Stimulated activated CD8-positive, alpha-beta memory T cell treated with anti-CD3 and anti-CD28 coated beads, Interleukin-7, amount 100 ng/mL, for 1 hour (primary cell): ENCODE measurements around the gene TMEM150C.
"Not testable (repeated sequence)": the region's sequence is repeated elsewhere in the genome, so short reads cannot be mapped to it uniquely, and the experiment has no call there.

Source experiments
- DNase-seq, 2 donors: peaks; one replicate each; pipeline ENCODE4 v3.0.0-alpha.2; 2020; ENCODE audit warnings: low read depth in 2 of 2

The TMEM150C gene

GRCh38 chr4:82515705-82516104 is 46.1 kb downstream of the TMEM150C start:
- no peak for DNase-seq

GRCh38 chr4:82513382-82513781 is 48.4 kb downstream of the TMEM150C start:
- DNase-seq, result no peak

- DNase-seq, result no peak
Observed at GRCh38 chr4:82510216-82510615, 51.6 kb downstream of the TMEM150C start.

DNA sequence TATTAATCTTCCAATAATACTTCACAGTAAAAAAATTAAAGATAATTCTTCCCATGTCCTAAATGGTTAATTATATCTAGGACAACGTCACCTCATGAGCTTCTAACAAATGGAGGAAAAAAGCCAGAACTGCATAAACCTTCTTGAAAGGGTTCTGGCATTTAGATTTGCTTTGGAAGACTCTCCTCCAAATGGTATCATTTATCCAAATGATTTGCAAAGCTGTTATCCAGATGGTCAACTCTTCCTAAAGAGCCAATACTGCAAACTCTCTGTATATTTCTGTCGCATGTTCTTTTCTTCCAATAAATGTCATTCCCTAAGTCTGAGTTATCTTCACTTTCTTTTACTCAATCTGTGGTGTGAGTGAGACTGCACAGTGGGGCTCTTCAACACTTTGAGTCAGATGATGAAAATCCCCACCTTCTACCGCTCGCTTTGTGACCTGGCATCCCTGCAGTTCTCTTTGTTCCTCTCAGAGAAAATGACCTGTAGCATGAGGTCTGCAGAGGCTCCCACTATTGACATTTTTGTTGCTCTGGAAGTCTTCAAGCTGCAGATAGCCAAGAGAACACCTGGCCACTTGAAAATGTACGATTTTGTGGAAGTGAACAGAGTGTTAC is 52.9 kb downstream of the TMEM150C start:
- DNase-seq, result no peak

DNA sequence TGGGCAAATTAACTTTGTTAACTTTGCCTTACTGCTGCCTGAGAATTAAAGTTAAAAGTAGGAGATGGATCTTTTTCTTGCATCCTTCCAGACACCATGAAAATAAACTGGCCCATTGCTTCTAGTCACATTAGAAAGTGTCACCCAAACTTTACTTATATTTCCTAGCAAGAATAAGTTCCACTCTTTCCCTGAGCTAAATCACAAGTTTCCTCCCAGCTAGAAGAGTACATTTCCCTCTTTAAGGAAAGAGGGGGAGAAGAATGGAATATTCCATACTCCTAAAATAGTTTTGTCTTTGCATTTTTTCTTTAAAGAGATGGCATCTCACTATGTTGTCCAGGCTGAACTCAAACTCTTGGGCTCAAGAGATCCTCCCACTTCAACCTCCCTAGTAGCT is 53.8 kb downstream of the TMEM150C start:
- no peak for DNase-seq

DNA sequence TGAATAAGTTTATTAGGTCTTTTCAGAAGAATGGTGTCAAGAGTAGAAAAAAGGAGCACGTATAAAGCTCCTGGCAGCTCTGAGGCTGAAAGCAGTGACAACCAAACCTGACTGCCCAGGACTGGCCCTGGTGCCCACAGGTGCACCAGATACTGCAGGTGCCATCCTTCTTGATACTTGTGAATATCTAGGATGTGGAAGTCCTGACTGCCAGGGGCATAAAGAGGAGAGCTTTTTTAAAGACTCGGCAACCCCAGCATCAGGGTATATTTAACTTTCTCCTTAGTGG is 60.7 kb downstream of the TMEM150C start:
- no peak for DNase-seq

GRCh38 chr4:82500435-82501153 is 61.2 kb downstream of the TMEM150C start:
- DNase-seq, result no peak

DNA sequence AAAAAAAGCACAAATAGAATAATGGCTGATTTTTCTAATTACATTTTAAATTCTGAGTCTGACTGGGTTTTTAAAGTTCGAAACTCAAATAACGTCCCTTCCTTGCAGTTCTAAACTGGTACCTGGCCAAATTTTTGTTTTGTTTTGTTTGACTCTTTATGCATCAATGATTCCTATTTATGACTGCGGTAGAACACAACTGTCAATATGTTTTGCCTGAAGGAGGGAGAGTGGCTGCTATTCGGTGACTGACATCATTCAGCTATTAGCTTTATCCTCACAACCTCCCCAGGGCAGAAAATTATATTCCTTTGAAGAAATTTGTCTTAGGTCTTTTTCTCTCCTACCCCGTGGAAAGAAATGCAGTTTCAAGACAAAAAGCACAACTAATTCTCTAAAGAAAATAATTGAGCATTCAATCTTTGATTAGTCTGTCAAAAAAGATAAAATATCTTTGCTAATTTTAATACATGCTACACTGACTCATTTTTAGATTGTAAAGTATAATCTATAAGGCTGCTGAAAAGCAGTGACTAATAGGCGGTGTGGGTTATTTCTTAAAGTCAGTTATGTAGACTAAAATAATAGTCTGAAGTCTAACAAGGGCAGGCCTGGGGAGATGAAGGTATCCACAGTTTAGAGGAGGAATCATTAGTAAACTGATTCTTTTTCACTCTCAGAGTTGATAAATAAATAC is 61.9 kb downstream of the TMEM150C start:
- DNase-seq, result no peak

GRCh38 chr4:82496349-82496748 is 65.4 kb downstream of the TMEM150C start:
- DNase-seq, result no peak

DNA sequence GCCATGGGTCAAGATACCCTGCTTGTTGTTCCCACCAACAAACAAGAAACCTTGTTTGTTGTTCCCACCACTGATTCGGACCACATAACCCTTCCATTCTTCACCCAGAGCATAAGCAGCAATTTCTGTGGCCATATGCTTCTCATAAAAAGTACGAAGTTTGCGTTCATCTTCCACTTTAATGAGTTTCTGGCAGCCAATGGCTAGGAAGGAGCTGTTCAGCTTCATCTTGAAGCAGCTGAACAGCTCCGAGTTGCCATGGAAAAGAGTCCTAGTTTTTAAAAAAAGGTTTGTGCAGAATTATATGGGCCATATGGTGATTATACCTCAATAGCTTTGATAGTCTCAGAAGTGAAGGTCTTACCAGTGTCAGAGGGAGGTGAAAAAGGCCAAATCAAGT is 66.1 kb downstream of the TMEM150C start:
- DNase-seq, result no peak

- no peak for DNase-seq
Observed at GRCh38 chr4:82493721-82494425, 67.9 kb downstream of the TMEM150C start.

GRCh38 chr4:82491251-82491960 is 70.4 kb downstream of the TMEM150C start:
- no peak for DNase-seq

DNA sequence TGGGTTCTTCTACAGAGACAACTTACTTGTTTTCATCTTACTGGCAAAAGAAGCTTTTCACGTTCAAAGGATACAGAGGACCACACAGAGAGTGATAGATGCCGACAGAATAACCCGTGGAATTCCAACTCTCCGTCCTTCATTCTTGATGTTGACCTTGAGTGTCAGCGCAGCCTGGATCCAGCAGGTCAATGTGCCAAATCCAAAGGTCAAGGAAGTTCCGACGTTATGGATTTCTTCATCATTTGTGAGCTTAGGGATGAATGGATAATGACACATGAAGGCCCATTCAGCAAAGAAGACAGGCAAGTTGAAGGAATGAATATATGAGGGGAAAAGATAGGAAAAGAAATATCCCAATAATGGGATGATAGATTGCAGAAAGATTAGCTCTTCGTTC is 71.8 kb downstream of the TMEM150C start:
- no peak for DNase-seq

DNA sequence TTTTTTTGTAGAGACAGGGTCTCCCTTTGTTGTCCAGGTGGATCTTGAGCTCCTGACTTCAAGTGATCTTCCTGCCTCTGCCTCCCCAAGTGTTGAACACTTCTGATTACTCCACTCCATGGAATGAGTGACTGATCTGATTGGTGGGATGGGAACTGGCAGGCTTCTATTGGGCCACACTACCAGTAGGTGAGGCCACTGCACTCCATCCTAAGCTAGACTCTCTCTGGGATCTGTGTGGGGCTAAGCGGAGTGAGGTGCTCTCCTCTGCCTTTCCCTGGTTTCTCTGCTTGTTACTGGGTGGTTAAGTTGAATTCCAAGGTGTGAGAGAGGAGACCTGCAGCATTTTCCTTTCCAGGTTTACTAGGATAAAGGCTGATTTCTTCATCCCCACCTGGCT is 72.7 kb downstream of the TMEM150C start:
- no peak for DNase-seq

- DNase-seq, result no peak
Observed at GRCh38 chr4:82484996-82485783, 76.6 kb downstream of the TMEM150C start.

DNA sequence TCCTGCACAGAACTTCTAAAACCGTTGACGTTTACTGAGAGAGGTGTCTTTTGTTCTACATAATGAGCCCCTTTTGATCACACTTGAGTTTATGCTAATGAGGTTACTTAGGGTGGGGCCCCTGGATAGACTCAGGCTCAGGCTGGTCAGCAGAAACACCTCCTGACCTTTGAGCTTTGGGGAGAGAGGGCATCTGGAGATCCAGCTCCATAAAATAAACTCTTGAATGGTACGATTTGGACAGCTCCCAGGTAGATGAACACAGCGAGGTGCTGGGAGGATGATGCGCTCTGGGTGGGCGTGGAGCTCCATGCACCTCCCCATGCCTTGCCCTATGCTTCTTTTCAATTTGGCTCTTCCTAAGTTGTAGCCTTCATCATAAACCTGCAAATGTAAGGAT is 79.4 kb downstream of the TMEM150C start:
- DNase-seq, result no peak

DNA sequence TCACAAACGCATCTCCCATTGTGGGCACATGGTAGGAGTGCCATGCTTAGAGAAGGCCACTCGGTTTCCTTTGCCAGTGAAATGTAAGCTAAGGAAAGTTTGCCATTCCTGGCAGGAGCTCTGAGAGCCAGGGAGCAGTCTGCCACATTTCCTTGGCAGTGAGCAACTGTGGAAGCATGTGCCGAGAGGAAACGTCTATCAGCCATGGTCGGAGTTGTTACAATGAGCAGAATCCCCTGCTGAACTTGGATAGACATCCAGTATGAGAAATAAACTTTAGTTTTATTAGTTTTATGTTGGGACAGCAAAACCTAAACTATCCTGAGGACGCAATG is 80.3 kb downstream of the TMEM150C start:
- DNase-seq, result no peak

DNA sequence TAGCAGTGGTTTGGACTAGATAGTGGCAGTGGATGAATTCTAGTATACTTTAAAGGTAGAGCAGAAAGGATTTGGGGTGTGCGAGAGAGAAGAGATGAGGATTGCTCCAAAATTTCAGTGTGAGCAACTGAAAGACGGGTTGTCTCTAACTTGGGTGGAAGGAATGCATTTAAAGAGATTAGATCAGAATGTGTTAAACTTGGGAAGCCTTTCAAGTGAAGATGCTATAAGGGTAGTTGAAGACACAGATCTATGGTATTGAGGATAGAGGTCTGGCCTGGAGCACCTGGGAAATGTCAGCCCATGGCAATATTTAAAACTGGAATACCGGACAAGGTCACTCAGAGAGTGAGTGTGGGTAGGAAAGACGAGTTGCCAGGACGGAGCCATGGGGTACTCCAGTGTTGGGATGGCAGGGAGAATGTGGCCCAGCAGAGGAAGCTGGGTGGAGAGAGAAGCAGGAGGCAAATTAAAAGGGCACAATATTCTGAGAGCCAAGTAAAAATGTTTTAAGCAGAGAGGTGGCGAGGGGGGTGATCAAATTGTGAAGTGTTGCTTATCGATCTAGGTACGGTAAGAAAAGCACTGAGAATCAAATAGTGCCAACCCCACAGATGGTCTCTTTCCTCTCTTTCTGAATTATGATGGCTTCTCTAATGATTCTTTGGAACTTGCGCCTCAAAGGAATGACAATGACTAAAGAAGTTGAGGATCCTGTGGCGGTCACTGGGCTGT is 80.8 kb downstream of the TMEM150C start:
- DNase-seq, result no peak

- no peak for DNase-seq
Observed at GRCh38 chr4:82479562-82479961, 82.2 kb downstream of the TMEM150C start.

DNA sequence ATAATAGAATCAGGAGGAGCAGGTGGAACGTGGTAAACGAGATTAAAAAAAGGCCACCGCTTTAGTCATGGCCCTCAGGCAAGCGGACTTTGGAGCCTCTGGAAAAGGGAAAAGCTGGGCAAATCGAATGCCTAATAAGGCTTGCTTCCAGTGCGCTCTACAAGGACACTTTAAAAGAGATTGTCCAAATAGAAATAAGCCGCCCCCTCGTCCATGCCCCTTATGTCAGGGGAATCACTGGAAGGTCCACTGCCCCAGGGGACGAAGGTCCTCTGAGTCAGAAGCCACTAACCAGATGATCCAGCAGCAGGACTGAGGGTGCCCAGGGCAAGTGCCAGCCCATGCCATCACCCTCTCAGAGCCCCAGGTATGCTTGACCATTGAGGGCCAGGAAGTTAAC is 84.3 kb downstream of the TMEM150C start:
- not testable (repeated sequence) for DNase-seq

GRCh38 chr4:82475931-82476330 is 85.9 kb downstream of the TMEM150C start:
- not testable (repeated sequence) for DNase-seq
